NCI-H1436 treated with DMSO at 0.1 percent for 48 hours (cell line): ENCODE results near the gene AHCYL1.

Experiments used
- DNase-seq: peaks from one replicate; lab custom pipeline; 2025; lab: John Stamatoyannopoulos, UW

Gene AHCYL1

DNA sequence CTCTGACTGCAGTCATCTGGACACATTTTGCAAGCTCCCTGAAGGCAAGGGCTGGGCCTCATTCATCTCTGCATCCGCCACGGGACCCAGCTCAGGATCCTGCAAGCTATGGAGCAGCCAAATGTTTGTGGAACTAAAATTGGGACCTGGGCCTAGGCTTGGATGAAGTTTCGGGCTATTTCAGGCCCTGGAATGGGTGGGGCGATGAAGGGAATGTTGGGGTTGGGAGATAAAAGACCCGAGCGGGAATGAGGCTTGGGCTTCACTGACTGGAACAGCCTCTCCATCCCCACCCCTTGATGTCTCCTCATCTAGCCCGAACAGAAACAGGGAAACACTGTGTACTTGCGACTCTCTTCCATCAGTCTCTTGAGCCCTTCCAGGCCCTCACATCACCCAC, 7.3 kb upstream of the AHCYL1 start:
- DNase-seq, result no peak

DNA sequence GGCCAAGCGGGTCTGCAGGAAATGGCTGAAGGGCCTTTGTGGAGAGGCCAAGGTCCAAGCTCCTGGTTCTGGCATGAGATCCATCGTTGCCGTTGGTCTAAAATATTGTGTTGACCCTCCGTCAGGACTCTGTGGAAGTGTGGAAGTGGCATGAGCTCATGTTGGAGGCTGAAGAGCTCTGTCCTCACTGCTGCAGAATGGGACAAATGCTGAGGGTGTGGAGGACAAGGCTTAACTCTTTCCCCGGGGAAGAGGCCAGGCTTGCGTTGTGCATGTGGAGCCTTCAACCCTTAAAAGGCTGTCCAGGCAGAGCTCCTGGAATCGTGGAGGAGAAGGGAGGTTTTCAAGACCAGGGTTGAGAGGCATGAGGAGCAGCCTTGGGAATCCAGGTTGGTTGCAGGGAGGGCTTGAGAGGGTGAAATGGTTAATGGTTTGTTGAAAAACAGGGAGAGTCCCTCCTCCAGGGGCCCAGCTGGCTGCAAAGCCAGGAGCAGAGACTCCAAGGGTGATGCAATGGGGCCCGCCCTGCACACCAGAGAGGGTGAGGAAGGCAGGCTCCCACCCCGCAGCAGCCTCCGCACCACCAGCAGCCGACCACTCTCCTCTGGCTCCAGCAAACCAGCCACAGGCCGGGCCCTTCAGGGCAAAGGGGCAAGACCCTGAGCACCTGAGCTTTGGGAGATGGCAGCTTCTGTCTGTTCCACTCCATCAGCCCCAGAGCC, 6.7 kb upstream of the AHCYL1 start:
- no peak for DNase-seq

DNA sequence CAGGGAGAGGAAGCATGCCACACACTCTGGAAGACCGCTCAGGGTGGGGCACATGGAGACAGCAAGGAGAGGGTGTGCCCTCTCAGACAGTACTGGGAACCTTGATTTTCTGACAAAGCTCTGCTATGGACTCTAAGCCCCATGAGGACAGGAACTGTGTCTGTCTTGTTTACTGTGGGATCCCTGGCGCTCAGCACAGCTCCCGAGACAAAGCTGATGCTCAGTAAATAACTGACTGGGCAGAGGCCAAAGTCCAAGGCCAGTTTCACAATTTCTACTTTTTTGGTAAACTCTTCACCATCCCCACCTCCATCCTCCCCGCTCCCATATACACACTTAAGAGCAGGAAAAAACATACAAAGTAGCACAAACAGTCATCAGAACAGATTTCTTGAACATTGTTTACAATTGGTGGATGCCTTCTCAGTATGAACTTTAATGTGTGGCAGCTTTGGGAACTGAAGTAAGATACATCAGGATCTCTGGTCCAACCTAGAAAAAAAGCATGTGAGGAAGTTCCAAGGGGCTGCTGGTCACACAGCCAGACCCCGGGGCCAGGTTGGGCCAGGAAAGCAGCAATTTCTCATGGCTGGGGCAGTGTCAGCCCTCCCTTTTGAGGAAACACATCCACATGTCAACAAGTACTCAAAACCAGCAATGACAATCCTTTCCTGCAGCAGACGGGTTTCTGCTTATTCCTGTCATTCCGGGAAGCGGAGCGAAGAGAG, 5.6 kb upstream of the AHCYL1 start:
- DNase-seq, result no peak

DNA sequence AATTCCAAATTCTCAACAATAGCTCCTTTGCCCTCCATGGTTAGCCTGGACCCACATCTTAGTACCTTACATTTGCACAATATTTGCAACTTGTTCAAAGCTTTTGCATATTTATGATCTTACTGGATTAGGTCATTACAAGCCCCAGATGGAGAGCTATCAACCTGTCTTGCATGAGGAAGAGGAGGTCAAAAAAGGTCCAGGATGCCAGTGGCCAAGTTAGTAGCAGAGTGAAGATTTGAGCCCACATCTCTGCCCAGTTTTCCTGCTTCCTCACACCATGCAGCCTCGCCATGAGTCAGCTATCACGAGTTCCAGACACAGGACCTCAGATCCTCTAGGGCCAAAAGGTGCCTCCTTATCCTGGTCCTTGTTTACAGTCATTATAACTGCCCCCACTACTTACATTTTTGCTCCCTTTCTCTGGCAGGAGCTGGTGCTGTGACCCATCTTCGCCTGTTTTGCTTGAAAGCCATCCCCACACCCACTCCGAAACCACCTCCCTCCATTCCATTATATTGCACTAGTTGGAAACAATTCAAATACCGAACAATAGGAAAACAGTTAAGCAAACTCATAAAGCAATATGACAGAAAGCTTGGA, 5.0 kb upstream of the AHCYL1 start:
- no peak for DNase-seq

DNA sequence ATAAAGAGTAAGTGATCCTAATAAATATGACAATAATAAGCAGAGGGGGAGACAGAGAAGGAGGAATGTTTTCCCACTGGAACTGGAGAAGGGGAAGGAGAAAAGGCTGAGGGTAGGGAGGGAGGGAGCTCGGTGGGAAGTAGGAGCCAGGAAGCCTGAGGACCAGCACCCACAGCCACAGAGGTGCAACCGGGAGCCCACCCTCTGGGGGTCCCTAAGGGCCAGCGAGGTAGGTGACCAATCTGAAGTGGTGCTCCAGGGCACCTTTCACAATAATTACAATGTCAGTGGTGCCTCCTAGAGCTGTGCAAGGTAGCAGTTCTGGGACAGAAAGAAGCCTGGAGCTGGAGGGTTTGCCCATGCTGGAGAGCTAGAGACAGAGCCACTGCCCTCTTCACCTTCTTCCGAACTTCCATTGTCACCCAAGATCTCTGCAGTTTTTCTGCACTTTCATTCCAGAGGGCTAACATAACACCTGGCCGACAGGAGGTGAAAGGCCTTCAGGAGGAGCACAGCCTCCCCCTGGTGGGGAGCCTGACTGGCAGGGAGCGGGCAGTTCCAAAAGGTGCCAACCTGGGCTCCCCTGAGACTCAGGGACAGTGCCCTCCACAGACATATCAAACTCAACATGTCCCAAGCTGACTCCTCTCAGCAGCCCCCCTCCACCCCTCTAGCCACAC, 4.1 kb upstream of the AHCYL1 start:
- DNase-seq, result no peak

DNA sequence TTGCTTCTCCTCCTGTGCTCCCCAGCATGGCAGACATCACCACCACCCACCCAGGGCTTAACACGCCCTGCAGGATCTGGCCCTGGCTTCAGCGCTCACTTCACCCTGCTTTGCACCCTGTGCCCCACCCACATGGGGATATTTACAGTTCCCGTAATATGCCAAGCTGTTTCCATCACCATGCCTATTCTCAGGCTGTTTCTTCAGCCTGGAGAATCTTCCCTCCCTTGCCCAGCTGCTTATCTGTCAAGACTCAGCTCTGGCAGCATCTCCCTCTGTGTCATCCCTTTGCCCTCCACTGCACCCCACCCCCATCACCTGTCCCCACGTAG, 3.6 kb upstream of the AHCYL1 start:
- DNase-seq, result no peak

DNA sequence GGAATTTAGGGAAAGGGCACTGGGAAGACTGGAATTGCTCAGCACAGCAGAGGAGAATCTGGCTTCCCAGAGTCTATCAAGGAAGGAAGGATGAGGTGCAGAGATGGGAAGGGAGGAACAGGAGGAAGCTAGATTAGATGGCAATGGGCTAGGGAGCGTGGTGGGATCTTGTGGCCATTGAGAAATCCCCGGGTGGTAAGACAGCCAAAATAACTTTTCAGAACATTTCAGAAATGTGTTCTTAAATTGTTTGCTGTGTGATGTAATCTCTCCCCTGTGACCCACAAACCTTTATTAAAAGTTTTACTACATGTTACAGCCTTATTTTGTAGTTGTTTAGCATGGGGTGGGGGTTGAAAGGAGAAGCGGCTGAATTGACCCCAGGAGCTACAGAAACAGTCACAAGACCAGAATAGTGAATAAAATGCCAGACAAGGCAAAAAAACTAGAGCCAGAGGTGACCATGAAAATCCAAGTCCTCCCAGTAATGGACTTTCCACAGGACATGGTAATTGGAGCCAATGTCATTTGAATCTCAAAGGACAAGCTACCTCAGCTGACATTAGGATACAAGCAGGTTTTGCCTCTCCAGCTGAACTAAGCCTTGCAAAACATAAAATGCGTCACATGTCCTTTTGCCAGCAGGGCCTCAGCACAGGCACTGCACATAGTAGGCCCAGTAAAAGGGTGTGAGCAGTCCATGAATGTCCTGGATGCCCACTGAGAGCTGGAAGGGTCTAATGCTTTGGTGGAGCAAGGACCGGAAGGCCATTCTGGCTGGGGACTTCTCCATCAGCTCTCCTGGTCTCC, 980 bp upstream of the AHCYL1 start:
- no peak for DNase-seq

DNA sequence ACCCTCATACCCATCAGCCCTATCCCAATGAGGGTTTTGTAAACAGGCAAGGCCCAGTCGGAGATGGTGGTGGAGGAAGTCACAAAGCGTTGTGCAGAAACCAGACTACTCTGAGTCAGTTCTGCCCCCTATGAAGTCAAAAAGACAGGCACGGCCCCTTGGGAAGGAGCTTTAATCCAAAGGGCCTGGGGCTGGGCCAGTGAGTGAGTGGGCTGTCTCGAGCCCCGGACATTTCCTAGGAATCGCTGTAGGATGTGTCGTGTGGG, 442 bp upstream of the AHCYL1 start:
- no peak for DNase-seq

DNA sequence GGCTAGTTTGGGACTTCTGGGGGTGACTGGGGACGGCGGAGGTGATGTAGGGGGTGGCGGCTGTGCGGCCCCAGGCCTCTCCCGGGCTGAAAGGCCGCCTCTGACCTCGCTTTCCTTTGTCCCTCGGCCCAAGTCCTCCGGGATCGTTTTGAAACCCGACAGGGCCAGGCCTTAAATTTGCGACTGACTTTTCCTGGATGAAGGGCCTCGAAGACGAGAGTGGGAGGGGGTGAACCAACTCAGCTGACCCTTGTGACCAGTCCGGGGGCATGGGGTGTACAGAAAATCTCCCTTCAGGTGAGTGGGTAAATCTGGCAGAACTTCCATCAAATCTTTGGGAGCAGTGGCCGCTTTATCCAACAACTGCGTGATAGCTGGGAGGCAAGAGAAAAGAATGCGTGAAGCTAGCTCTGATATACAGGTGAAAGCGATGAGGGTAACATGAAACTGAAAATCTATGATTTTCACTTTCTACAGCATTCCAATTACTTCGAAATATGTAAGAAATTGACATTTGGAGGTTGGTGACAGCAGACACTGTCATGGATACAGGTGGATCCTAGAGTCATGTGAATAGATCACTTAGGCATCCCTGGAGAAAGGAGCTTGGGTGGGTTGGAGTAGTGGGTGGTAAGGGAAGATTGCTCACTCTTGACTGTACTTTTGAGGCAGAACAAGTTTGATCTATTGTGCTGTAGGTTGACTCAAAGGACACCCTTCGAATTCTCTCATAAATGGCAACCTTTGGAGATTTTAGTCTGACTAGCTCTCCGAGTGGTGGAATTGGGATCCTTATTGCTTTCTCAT, 885 bp downstream of the AHCYL1 start:
- no peak for DNase-seq

DNA sequence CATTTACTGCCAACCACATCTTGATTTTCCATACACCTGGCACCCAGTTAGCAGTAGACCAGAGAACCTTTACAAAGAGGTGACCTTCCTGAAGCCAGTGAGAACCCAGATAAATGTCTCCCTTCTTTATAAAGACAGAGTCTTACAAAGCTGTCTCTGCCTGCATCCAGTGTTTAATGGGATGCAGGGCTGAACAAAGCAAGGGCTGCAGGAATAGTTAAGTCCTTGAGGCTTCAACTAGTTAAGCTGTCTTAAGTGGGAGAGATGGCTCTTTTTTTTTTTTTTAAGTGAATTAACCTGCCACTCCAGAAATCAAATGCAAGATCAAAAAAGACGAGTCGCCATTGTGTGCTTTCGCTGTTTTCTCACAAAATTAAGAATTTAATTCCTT, 1.5 kb downstream of the AHCYL1 start:
- no peak for DNase-seq

DNA sequence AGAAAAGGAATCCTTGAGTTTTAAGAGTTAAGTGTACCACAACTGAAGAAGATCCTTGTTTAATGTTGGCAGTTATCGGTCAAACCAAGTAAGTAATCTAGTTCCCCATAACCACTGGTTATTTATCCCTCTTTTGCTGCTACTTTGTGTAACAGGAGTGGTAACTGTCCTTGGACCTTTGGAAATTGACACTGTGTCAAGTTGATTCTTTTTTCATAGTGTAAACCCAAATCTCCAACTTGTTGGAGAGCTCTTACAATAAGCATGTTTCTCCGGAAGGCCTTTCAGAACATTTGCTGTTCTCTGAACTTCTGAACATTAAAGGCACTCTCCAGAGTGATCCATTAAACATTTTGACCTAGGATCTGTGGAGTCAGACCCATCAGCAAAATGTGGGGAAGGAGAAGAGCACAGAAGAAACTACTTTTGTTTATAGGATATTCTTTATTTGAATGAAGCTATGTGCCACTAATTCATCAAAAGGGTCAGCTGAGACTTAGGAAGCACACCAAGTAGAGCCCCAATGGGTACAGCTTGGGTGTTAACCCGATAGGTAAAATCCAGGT, 3.9 kb downstream of the AHCYL1 start:
- DNase-seq, result no peak

DNA sequence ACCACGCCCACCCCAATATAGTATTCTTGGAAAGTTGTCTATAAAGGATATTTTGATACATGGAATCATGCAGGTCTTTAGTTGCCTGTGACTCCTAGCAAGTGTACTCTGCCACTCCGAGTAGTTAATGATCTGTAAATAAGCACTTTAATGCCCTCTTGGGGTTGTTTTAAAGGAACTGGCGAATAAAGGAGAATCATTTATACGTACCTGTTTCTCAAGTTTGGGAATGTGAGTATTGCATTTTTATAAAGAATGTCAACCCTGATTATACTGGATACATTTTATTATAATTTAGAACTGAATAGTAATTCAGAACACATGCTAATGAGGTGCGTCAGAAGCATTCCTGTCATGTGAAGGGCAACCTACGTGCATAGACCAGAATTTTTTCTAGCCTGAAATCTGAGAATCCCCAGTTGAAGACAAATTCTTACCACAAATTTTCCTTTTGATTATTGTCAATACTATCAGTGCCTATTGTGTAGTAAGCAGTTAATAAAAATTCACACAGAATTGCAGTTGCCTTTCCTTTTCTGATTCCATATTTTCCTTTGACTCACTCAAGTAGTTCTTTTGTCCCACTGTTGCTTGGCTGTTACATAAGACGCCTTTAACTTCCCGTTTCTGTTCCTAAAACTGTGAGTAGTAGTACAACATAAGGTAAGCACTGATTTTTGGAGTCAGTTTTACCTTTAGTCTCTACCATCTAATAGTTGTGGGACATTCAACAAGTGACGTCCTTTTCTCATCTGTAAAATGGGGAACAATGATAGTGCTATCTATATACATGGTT, 5.1 kb downstream of the AHCYL1 start:
- no peak for DNase-seq

DNA sequence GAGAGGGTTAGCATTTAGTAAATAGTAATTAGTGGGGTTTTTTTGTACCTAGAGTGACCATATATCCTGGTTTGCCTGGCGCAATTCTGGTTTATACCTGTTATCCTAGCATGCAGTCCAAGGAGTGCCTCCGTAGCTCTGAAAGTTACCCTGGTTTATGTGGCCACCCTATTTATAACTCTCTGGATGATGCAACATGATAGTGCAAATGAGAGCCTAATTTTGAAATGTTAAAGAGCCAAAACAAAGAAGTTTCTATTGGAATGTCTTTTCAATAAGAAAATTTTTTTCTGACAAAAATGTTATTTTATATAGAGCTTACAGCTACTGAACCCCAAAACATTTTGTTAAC, 5.7 kb downstream of the AHCYL1 start:
- DNase-seq, result no peak

DNA sequence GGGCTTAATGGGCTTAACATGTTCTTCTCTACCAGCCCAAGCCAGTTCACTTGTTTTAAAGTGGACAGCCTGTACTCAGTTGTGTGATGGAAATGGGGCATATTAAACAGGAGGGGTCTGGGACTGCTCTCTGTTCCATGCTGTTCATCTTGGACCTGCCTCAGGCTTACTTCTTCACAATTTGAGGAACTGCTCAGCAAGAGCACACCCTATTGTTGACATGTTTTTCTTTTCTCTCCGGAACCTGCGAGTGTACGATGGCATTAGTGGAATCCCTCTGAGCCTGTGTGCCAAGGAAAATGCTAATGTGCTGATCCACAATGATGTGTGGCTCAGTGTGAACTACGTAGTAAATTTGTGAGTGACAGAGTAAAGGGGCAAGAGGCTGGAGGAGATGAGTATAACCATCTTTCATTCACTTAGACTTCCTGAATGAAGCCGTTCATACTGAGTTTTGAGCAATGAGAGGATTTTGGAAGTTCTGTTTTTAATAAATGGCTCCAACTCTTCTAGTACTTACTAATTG, 6.9 kb downstream of the AHCYL1 start:
- no peak for DNase-seq

DNA sequence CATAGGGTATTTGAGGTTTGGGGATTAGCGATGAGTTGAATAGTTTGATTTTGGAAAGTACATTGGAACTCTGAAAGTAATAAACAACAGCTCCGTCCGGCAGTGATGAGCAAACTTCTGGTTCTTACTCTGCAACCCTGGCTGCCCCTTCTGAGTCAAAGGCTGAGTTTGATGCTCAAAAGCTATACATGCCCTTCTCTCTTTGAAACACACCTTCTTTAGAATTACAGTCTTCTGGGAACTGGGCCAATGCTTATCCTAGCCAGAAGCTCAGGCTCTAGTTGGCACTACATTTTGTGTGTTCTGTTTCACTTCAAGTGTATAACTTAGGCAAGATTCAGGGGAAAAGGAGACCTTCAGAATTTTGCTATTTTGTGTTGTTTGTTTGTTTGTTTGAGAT, 9.3 kb downstream of the AHCYL1 start:
- no peak for DNase-seq

DNA sequence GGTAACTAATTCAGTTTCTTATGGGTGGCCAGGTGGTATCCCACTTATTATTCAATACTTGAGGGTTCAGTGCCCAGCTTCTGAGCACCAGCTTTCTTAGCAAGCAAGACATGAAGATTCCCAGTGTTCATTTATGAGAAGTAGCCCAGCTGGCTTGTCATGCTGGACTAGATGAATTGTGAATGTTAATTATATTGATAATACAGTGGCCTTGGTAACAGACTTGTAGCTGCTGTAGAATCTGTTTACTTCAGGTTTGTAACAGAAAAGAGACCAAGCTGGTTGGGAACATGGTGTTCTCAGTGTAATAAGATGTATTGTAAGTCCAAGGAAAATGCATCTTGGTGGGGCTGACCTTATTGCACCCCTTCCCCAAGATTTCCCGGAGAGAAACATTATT, 10.1 kb downstream of the AHCYL1 start:
- DNase-seq, result no peak

DNA sequence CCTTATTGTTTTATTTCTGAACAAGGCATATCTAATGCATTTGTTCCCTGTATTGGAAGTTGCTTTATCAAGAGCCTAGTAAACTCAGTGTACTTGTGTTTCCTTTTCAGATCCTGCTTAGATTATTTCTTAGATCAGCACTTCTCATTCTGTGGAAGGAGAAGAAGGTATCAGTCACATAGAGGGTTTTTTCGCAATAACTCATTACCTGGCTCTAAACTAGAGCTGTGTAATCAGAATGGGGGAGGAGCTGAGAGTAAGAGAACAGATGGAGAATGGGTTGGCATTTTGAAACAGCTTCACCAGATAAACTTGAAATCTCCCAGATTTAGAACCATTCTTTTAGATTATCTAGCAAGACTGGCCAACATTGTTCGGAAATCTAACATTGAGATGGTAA, 11.0 kb downstream of the AHCYL1 start:
- DNase-seq, result no peak

DNA sequence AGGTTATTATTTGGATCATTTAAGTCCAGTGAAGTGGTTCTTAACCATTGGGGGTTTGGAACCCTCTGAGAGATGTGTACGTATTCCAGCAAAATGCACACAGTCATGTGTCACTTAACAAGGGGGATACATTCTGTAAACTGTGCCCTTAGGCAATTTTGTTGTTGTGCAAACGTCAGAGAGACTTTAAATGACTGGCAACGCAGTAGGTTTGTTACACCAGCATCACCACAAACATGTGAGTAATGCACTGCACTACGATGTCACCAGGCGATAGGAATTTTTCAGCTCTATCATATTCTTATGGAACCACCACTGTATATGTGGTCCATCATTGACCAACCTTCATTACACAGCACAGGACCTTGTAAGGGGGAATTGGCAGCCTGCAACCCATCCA, 11.9 kb downstream of the AHCYL1 start:
- DNase-seq, result no peak

DNA sequence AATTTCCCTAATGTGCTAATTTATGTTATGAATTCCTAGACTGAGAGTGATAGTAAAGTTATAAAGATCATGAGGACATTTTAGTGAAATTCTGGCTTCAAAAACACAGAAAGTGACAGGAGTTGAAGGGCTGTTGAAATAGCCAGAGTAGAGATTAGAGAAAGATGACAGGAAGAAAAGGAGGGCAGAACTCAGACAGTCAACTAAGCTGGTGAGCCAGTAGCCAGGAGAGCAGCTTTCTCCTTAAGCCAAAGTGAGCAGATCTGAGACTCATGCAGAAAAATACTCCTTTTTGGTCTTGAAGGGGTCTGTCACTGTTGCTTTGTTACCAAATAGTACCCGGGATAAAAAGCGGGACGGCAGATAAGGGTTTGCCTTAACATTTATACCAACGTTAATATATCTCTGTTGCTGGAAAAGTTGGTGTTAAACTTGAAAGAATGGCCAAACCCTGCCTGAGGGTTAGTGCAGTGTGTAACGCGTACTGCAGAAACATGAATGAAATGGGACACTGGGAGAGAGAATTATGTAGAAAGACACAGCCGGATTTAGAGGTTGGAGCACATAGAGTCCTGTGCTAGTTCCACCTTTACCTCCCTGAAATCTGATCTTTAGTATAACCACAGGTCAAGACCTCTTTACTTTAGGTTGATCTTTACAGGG, 12.8 kb downstream of the AHCYL1 start:
- DNase-seq, result no peak

DNA sequence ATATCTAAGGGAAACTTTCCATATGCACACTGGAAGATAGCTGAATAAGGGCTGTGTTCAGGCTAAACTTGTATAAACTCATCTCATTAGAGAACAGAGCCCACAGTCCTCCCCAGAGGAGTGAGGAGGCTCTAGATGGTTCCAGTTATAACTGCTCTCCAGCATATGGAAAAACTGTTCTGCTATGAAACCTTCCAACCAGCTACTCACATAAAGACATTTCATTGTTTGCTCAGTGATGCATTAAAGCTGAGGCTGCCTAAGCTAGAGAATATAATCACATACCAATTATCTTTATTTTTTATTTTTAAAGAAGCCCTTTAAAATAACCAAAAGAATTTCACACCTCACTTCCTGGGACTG, 13.3 kb downstream of the AHCYL1 start:
- no peak for DNase-seq
